HG02981 (cell line): Measurements from ENCODE around the gene LZTS3.
"Not testable (repeated sequence)": the region's sequence is repeated elsewhere in the genome, so short reads cannot be mapped to it uniquely, and the experiment has no call there.

Experiments
- ATAC-seq: cut with Tn5 transposase; IDR thresholded peaks from one replicate; pipeline ENCODE4 v1.9.1; 2021; ENCODE audit warnings: mild to moderate bottlenecking, moderate library complexity; ENCODE audit not compliant: unreplicated experiment

Gene LZTS3

GRCh38 chr20:3146732-3147341 lies 26.5 kb downstream of the LZTS3 start:
- no peak for ATAC-seq

GRCh38 chr20:3141757-3142156 lies 31.6 kb downstream of the LZTS3 start:
- ATAC-seq = no peak

- no peak for ATAC-seq
Observed at GRCh38 chr20:3137492-3137891, 35.9 kb downstream of the LZTS3 start.

- ATAC-seq = no peak
Observed at GRCh38 chr20:3135507-3136070, 37.8 kb downstream of the LZTS3 start.

- no peak for ATAC-seq
Observed at GRCh38 chr20:3134151-3134550, 39.2 kb downstream of the LZTS3 start.

DNA sequence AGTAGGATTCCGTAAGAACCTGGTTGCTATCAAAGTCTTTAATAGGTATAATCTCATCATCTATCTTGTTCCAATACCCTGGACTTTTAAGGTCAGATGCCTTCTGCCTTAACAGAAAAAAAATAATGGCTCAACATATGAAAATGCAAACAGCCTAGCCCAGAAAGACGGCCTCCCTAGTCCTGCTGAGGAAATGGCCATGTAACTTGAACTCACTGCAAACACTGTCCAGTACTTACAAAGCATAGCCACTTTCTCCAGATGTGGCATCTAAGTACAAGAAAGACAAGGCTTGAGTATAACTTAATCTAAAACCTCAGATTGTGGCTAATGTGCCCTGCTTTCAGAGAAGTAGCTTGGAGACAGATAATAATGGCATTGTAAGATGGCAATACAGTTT lies 40.2 kb downstream of the LZTS3 start:
- ATAC-seq = no peak

DNA sequence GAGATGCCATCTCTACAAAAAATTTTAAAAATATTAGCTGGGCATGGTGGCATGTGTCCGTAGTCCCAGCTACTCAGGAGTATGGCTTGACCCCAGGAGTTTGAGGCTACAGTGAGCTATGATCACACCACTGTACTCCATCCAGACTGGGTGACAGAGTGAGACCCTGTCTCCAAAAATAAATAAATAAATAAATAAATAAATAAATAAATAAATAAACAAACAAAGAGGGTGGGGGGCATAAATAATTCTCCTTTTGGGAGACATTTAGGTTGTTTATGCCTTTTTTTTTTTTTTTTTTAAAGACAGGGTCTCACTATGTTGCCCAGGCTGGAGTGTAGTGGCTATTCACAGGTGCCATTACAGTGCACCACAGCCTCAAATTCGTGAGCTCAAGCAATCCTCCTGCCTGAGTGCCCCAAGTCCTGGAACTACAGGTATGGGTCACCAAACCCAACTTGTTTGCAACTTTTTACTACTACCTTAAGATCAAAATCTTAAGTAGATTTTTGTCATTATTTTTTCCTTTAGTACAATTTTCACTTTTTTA lies 43.2 kb downstream of the LZTS3 start:
- ATAC-seq = no peak

DNA sequence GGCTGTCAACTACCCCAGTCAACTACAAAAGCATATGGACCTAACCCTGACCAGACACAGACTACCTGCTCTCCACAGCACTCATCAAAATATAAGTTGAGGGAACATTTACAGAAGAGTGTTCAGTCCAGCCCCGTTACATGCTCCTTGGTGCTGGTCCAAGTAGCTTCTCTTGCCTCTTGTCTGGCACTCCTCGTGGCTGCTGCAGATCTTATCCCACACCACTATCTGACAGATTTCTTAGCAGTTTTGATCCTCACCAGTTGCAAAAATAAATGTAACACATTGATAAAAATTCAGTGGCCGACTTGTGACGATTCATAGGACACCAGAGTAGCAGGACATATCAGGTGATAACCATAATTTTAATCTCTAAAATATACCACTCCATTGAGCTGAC lies 44.3 kb downstream of the LZTS3 start:
- ATAC-seq = no peak

GRCh38 chr20:3128275-3128984 lies 44.9 kb downstream of the LZTS3 start:
- no peak for ATAC-seq

GRCh38 chr20:3126527-3126859 lies 46.9 kb downstream of the LZTS3 start:
- ATAC-seq = no peak

DNA sequence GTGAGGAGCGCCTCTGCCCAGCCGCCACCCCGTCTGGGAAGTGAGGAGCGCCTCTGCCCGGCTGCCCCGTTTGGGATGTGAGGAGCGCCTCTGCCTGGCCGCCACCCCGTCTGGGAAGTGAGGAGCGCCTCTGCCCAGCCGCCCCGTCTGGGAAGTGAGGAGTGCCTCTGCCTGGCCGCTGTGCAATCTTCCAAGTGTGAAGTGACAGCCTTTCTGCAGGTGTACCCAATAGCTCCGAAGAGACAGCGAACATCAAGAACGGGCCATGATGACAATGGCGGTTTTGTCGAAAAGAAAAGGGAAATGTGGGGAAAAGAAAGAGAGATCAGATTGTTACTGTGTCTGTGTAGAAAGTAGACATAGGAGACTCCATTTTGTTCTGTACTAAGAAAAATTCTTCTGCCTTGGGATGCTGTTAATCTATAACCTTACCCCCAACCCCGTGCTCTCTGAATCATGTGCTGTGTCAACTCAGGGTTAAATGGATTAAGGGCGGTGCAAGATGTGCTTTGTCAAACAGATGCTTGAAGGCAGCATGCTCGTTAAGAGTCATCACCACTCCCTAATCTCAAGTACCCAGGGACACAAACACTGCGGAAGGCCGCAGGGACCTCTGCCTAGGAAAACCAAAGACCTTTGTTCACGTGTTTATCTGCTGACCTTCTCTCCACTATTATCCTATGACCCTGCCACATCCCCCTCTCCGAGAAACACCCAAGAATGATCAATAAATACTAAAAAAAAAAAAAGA lies 47.4 kb downstream of the LZTS3 start:
- not testable (repeated sequence) for ATAC-seq

- not testable (repeated sequence) for ATAC-seq
Observed at GRCh38 chr20:3124773-3125560, 48.4 kb downstream of the LZTS3 start.

DNA sequence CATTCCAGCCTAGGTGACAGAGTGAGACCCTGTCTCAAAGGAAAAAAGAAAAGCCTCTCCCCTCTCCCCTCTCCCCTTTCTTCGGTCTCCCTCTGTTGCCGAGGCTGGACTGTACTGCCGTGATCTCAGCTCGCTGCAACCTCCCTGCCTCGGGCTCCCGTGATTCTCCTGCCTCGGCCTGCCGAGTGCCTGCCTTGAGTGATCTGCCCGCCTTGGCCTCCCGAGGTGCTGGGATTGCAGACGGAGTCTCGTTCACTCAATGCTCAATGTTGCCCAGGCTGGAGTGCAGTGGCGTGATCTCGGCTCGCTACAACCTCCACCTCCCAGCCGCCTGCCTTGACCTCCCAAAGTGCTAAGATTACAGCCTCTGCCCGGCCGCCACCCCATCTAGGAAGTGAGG lies 49.2 kb downstream of the LZTS3 start:
- ATAC-seq = not testable (repeated sequence)

DNA sequence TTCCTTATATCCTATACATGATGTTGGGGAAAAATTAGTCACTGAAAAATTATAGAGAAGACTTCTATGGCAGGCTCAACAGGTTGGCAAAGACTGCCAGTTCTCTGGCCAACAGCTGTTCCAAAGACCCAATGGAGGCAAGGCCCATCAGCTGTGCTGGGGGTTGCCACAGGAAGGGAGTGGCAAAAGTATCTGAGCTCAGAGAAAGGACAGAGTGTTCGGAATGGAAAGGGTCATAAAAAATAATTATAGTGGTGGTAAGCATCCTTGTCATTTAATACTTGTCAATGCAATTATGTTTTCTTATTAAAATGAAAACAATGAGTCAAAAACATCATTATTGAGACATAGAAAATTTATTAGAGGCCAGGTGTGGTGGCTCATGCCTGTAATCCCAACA lies 49.8 kb downstream of the LZTS3 start:
- no peak for ATAC-seq

DNA sequence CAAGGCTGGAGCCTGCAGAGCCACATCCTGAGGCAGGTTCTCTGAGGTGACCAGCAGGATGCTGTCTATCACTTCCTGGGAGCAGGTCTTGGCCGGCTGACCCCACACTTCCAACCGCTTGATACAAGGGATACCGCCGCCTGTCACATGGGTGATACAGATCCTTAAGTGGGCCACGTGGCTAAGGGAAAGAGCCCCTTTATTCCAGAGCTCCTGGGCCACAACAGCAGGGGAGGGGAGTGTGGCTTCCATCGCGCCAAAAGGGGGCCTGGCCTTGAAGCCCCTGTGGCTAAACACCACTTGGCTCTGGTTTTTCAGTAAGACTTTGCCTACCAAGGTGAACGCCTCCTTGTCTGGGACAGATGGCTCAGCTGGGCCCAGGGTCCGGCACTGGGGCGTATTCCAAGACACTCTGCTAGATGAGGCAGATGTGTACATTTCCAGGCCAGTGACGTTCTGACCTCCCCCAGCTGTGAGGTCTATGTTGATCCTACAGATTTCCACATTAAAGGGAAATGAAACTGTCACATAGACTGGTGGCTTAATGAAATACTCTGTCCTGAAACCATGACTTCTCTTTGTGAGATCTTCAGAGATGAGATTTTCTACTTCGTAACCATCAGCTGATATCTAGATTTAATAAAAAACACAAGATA lies 51.3 kb downstream of the LZTS3 start:
- no peak for ATAC-seq

DNA sequence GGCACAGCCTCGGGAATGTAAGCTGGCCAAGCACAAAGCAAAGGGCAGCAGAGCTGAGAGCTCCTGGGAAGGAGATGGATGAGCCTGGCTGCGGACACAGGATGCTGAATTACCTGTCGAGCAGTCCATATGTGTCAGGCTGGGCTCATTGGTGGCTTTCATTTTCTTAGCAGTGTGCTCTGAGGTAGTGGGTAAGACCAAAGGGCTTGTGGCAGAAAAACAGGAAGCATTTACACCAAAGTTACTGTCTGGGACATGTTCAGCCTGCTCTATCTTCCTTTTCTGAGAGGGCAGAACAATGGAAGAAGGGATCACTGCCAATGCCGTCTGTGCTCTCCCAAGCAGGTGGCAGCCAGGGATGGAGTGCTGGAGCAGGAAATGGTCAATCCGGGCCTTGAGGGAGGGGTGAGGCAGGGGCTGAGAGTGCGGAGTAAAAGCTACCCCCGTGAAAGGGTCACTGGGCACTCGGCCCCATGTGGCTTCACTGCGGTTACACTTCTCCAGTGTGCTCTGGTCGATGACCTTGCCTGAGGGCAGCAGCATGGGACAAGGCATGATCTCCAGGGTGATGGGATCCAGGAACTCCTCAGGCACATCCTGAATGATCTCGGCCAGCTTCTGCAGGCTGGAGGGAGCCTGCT lies 52.0 kb downstream of the LZTS3 start:
- no peak for ATAC-seq

- no peak for ATAC-seq
Observed at GRCh38 chr20:3119044-3119443, 54.3 kb downstream of the LZTS3 start.

DNA sequence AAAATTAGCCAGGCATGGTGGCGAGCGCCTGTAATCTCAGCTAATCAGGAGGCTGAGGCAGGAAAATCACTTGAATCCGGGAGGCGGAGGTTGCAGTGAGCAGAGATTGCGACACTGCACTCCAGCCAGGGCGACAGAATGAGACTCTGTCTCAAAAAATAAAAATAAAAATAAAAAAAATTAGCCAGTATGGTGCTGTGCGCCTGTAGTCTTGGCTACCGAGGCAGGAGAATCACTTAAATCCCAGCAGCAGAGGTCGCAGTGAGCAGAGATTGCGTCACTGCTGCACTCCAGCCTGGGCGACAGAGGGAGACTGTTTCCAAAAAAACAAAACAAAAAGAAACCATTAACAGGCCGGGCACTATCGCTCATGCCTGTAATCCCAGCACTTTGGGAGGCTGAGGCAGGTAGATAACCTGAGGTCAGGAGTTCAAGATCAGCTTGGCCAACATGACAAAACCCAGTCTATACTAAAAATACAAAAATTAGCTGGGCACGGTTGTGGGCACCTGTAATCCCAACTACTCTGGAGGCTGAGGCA lies 55.4 kb downstream of the LZTS3 start:
- ATAC-seq = not testable (repeated sequence)

- ATAC-seq = no peak
Observed at GRCh38 chr20:3116341-3116740, 57.0 kb downstream of the LZTS3 start.
